Spleen (tissue), 13 donors: ENCODE measurements around the gene ETV6. TPM values are rescaled to one million over a fixed set of nuclear protein-coding genes. Genes with fewer than 3 reads are reported as not detected.

ENCODE experiments used
- DNase-seq: peaks from one replicate; pipeline ENCODE4 v3.0.0-alpha.2; 2020
- H3K27ac ChIP-seq, 8 donors: fragments of 200-600 bp; sonication (generic) in 7 of 8; 1 replicate in 4 of 8; 2 replicates in 4 of 8; pipeline versions ENCODE4 v1.5.0 to v1.8.0; 2016 to 2021; ENCODE audit warnings: inconsistent platforms in 4 of 8, mild to moderate bottlenecking in 4 of 8, moderate library complexity in 1 of 8
- H3K27me3 ChIP-seq, 7 donors: fragments of 200-600 bp; sonication (generic) in 6 of 7; replicated peaks in 1 of 7; 1 replicate in 4 of 7; 2 replicates in 3 of 7; pipeline versions ENCODE4 v1.5.0 to v1.8.0; 2016 to 2021; ENCODE audit warnings: inconsistent platforms in 3 of 7, mild to moderate bottlenecking in 1 of 7
- H3K36me3 ChIP-seq, 6 donors: fragments of 200-600 bp; sonication (generic) in 5 of 6; 1 replicate in 4 of 6; 2 replicates in 2 of 6; pipeline versions ENCODE4 v1.5.0 to v1.8.0; 2016 to 2021; ENCODE audit warnings: inconsistent platforms in 2 of 6
- H3K4me1 ChIP-seq, 6 donors: fragments of 200-600 bp; sonication (generic) in 5 of 6; 1 replicate in 3 of 6; 2 replicates in 3 of 6; pipeline versions ENCODE4 v1.5.0 to v1.8.0; 2016 to 2021; ENCODE audit warnings: inconsistent platforms in 3 of 6
- H3K4me3 ChIP-seq, 8 donors: fragments of 200-600 bp; sonication (generic) in 7 of 8; 1 replicate in 4 of 8; 2 replicates in 4 of 8; pipeline versions ENCODE4 v1.5.0 to v1.8.0; 2016 to 2021; ENCODE audit warnings: inconsistent platforms in 4 of 8, mild to moderate bottlenecking in 4 of 8, moderate library complexity in 2 of 8
- H3K9me3 ChIP-seq, 8 donors: fragments of 200-600 bp; sonication (generic) in 7 of 8; 1 replicate in 4 of 8; 2 replicates in 4 of 8; pipeline versions ENCODE4 v1.5.0 to v1.8.0; 2016 to 2021; ENCODE audit warnings: inconsistent platforms in 4 of 8
- CTCF ChIP-seq, 11 experiments: fragments of 200-600 bp in 7 of 11; fragments of 450-650 bp in 4 of 11; sonication (generic) in 4 of 11; IDR thresholded peaks in 8 of 11; conservative IDR thresholded peaks in 3 of 11; 1 replicate in 7 of 11; 2 replicates in 4 of 11; pipeline versions ENCODE4 v1.4.0 to v1.8.0; 2016 to 2021; ENCODE audit warnings: antibody characterized with exemption in 11 of 11, inconsistent platforms in 4 of 11, mild to moderate bottlenecking in 1 of 11
- POLR2A ChIP-seq, 3 donors: fragments of 450-650 bp; IDR thresholded peaks; one replicate each; pipeline ENCODE4 v1.5.1; 2017; ENCODE audit warnings: antibody characterized with exemption in 3 of 3, mild to moderate bottlenecking in 1 of 3
- POLR2AphosphoS5 ChIP-seq, 3 donors: sonication (generic); formaldehyde crosslinking; IDR thresholded peaks; one replicate each; pipeline ENCODE4 v1.5.1; 2017; ENCODE audit warnings: antibody characterized with exemption in 3 of 3
- WGBS, 5 donors: extraction: QIAGEN DNeasy Blood & Tissue Kit in 3 of 5; methylation state at CpG; one replicate each; pipeline versions ENCODE4 v1.1.5 to v1.1.7; 2013 to 2018; 5-methylcytosine and 5-hydroxymethylcytosine counted together
- intact Hi-C: fragments of 100-400 bp; cut with DNase I; formaldehyde crosslinking; loops from one replicate; pipeline ENCODE4 v1.15.0; 2023; ENCODE audit warnings: low total_unique reads
- long read RNA-seq, 2 donors: transcript quantifications; one replicate each; lab custom pipeline, GENCODE V29; 2026
- polyA plus RNA-seq, 3 donors: library from polyadenylated mRNA; stranded (reverse); fragments of 200-250 nt; gene quantifications; one replicate each; pipeline ENCODE4 v1.2.1, GENCODE V29; 2013
- total RNA-seq, 7 donors: library from RNA; depleted of rRNA in 3 of 7; stranded (reverse); fragments of >200 nt in 3 of 7; fragmentation: NEBNext Ultra II Directional in 4 of 7; extraction: Animal tissue kit (Norgen Biotek cat#: 25700) in 4 of 7; gene quantifications; one replicate each; pipeline versions ENCODE4 v1.1.0 to v1.2.1, GENCODE V29; 2016 to 2021
- donor health status: healthy with polysubstance abuse.
- donor health status: DM: no; HTN: no; CAD: no; lungs with moderate emphysema.
- donor health status: DM: no; HTN: no; CAD: no.
- donor health status: Bipolar disorder and iron deficiency.
- donor health status: healthy.
- donor health status: DM: no; HTN: no; CAD: no.
- donor health status: DM: yes; HTN: yes; CAD: no.

The ETV6 gene
- total RNA-seq (100 to 1,000 TPM in 1 of 7 donors, 10 to 100 TPM in 6; 45.7 to 116 (median 86.2) TPM), polyA plus RNA-seq (10 to 100 TPM in 2 of 3 donors, 1 to 10 TPM in 1; 7.2 to 12.3 (median 10.6) TPM)
- long read RNA-seq, donor 1, full-length matches to known transcripts: 6 of 6 reads
- long read RNA-seq, donor 1, partial matches to known transcripts: 0 of 6 reads
- long read RNA-seq, donor 1, other reads (novel, unspliced or antisense): 0 of 6 reads
- long read RNA-seq, donor 2, full-length matches to known transcripts: 4 of 4 reads
- long read RNA-seq, donor 2, partial matches to known transcripts: 0 of 4 reads
- long read RNA-seq, donor 2, other reads (novel, unspliced or antisense): 0 of 4 reads

GRCh38 chr12:11649413-11650285, at the start of gene ETV6:
TSS of gene ETV6 (plus strand) at chr12:11649674. CDS start at chr12:11650128, 454 bp downstream.
- TF ChIP-seq POLR2AphosphoS5 (IDR thresholded peaks at IDR 0.05) (peak; percentile 47 to 82 (median 79)), CTCF (IDR thresholded peaks at IDR 0.05 in 8 of 11, conservative IDR thresholded peaks at IDR 0.05 in 3 of 11) (no peak), POLR2A (IDR thresholded peaks at IDR 0.05) (peak in 1 of 3 donors; percentile 58)
- Histone ChIP-seq H3K27ac (peak within 1 kb of the TSS; percentile 76 to 97 (median 96)), H3K9me3 (no peaks in the 10 kb centered on the region), H3K4me3 (peak within 1 kb of the TSS; percentile 50 to 84 (median 80)), H3K36me3 (no peaks in the 10 kb centered on the region), H3K27me3 (no peaks in the 10 kb centered on the region), H3K4me1 (peaks cover 28 to 49% (median 38%) of the 10 kb centered on the region in 6 donors)
- peak; percentile 90 for DNase-seq
- intact Hi-C loops: loop anchor here (5.0 kb wide), 1 partner anchor 78 kb away; no protein-coding TSS in a partner anchor
- WGBS, 5 donors: 0 to 1% (median 0%) methylated on average over 51 to 86 of the region's 86 CpGs

GRCh38 chr12:11600199-11600598, 49.3 kb upstream of the ETV6 start:
- Histone ChIP-seq H3K27me3 (no peaks in the 10 kb centered on the region), H3K36me3 (no peaks in the 10 kb centered on the region), H3K27ac (no peak overlapping the region), H3K4me3 (no peak overlapping the region), H3K9me3 (no peaks in the 10 kb centered on the region), H3K4me1 (peaks cover 0 to 26% (median 4%) of the 10 kb centered on the region in 6 donors)
- WGBS, 5 donors: 63 to 91% (median 69%) methylated on average over 3 of the region's 3 CpGs
- no peak for DNase-seq
- no peak for TF ChIP-seq POLR2A (IDR thresholded peaks at IDR 0.05)
- no peak for TF ChIP-seq CTCF (IDR thresholded peaks at IDR 0.05 in 8 of 11, conservative IDR thresholded peaks at IDR 0.05 in 3 of 11)
- no peak for TF ChIP-seq POLR2AphosphoS5 (IDR thresholded peaks at IDR 0.05)
- intact Hi-C loops: no loop called here

- no peak overlapping the region for H3K27ac ChIP-seq
- H3K9me3 ChIP-seq: no peaks in the 10 kb centered on the region
- no peaks in the 10 kb centered on the region for H3K27me3 ChIP-seq
- 82 to 100% (median 94%) methylated on average over 1 of the region's 1 CpG for WGBS, 5 donors
- TF ChIP-seq POLR2AphosphoS5 (IDR thresholded peaks at IDR 0.05) (no peak), POLR2A (IDR thresholded peaks at IDR 0.05) (no peak), CTCF (IDR thresholded peaks at IDR 0.05 in 8 of 11, conservative IDR thresholded peaks at IDR 0.05 in 3 of 11) (no peak)
- intact Hi-C loops: no loop called here
- DNase-seq: no peak
- no peaks in the 10 kb centered on the region for H3K36me3 ChIP-seq
- peaks cover 0 to 11% (median 0%) of the 10 kb centered on the region in 6 donors for H3K4me1 ChIP-seq
- no peak overlapping the region for H3K4me3 ChIP-seq
Observed at GRCh38 chr12:11601647-11602046, 47.8 kb upstream of the ETV6 start.
